ENCODE data around the gene OR6Q1. TPM values are rescaled to one million over a fixed set of nuclear protein-coding genes. Genes with fewer than 3 reads are reported as not detected.
A peak's percentile ranks its signal among the peaks of the same experiment; 100 is the strongest.

The OR6Q1 gene
- total and polyA plus RNA-seq, 2 of the 13 experiments (the other 11 are each of a cell fraction or from before 2014, with no cell fraction given): not detected

GRCh38 chr11:58060939-58061672 lies 30.4 kb downstream of the OR6Q1 start (continued):
- no peak for TF ChIP-seq YY1 (IDR thresholded peaks at IDR 0.05; ENCODE audit: insufficient read depth, insufficient replicate concordance, low read depth, low read length)
- no peak for TF ChIP-seq ZMYM2 (CRISPR knock-in tag; IDR thresholded peaks at IDR 0.05)
- 0 out of 2 replicates have a peak, but pooled peaks have one; percentile 33 for TF ChIP-seq IRF2 (CRISPR knock-in tag; IDR thresholded peaks at IDR 0.05)
- TF ChIP-seq ZBTB2 (CRISPR knock-in tag; IDR thresholded peaks at IDR 0.05; ENCODE audit: low read depth): no peak
- TF ChIP-seq THAP11 (CRISPR knock-in tag; IDR thresholded peaks at IDR 0.05): no peak; the same call in 1 of the 2 replicates
- no peak for TF ChIP-seq AFF4 (CRISPR knock-in tag; IDR thresholded peaks at IDR 0.05)
- TF ChIP-seq SRSF9 (IDR thresholded peaks at IDR 0.05; ENCODE audit: borderline replicate concordance, insufficient read depth, low read depth, low read length, poor library complexity, severe bottlenecking): no peak
- TF ChIP-seq ZNF562 (CRISPR knock-in tag; IDR thresholded peaks at IDR 0.05; ENCODE audit: borderline replicate concordance): no peak
- peak; percentile 29; the same call in 1 of the 2 replicates for TF ChIP-seq ERF (CRISPR knock-in tag; IDR thresholded peaks at IDR 0.05)
- TF ChIP-seq SP140L (CRISPR knock-in tag; IDR thresholded peaks at IDR 0.05; ENCODE audit: borderline replicate concordance): no peak
- TF ChIP-seq ZNF709 (CRISPR knock-in tag; IDR thresholded peaks at IDR 0.05): no peak
- TF ChIP-seq MTF2 (CRISPR knock-in tag; IDR thresholded peaks at IDR 0.05; ENCODE audit: borderline replicate concordance): no peak
- no peak for TF ChIP-seq ZNF629 (CRISPR knock-in tag; conservative IDR thresholded peaks at IDR 0.05)
- peak; percentile 29; the same call in 1 of the 2 replicates for TF ChIP-seq FOXJ3 (CRISPR knock-in tag; IDR thresholded peaks at IDR 0.05; ENCODE audit: borderline replicate concordance)
- no peak for TF ChIP-seq SIN3A (IDR thresholded peaks at IDR 0.05; ENCODE audit: borderline replicate concordance, low read depth, low read length)
- TF ChIP-seq JDP2 (CRISPR knock-in tag; IDR thresholded peaks at IDR 0.05; ENCODE audit: borderline replicate concordance): no peak
- TF ChIP-seq ATF7 (IDR thresholded peaks at IDR 0.05): no peak
- TF ChIP-seq ATF7 (CRISPR knock-in tag; IDR thresholded peaks at IDR 0.05): no peak
- no peak for TF ChIP-seq BHLHE40 (IDR thresholded peaks at IDR 0.05; ENCODE audit: low read length)
- TF ChIP-seq ZBTB44 (CRISPR knock-in tag; IDR thresholded peaks at IDR 0.05): no peak
- TF ChIP-seq ZNF781 (CRISPR knock-in tag; IDR thresholded peaks at IDR 0.05; ENCODE audit: borderline replicate concordance, not compliant biosample characterization): no peak
- peak; percentile 21; the same call in 1 of the 2 replicates for TF ChIP-seq DMAP1 (CRISPR knock-in tag; IDR thresholded peaks at IDR 0.05)
